ENCODE results near the gene ASAP3.

GRCh38 chr1:23437355-23437664 lies 46.7 kb downstream of the ASAP3 start:
- no peak for TF ChIP-seq CTCF (IDR thresholded peaks at IDR 0.05)
- no peak for TF ChIP-seq REST (IDR thresholded peaks at IDR 0.05; ENCODE audit: insufficient read depth in 1 of 2, low read depth in 2 of 2, low read length in 1 of 2)
- TF ChIP-seq POLR2AphosphoS5 (IDR thresholded peaks at IDR 0.05; ENCODE audit: low read depth, low read length) = no peak
- TF ChIP-seq TCF7L2 (IDR thresholded peaks at IDR 0.05; ENCODE audit: low read depth, low read length) = no peak

Measured in Panc1 (cell line).